IPS-NIHi7 (cell line): ENCODE data around the gene PTPRG.
A peak's percentile ranks its signal among the peaks of the same experiment; 100 is the strongest.

Experiments used
- DNase-seq: peaks from one replicate; pipeline ENCODE4 v3.0.0; 2012; ENCODE audit warnings: mixed read lengths; ENCODE audit errors: extremely low spot score

PTPRG gene

DNA sequence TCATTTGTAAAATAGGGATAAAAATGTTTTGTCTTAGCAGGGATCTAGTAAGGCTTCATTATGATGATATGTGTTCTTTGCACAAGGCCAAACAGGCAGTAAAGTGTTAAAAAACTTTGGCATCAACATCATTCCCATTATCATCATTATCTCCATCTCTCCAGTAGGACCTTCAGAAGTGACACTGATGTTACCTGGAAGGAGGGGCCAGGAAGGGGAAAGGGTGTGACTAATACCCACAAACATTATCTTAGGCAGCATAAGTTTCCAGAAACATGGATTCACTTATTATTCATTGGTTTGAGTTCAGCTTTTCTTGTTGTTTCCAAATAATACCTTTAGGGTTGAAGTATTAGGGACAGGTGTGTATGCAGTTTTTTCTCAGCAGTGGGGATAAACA lies 399.6 kb downstream of the PTPRG start:
- no peak for DNase-seq

DNA sequence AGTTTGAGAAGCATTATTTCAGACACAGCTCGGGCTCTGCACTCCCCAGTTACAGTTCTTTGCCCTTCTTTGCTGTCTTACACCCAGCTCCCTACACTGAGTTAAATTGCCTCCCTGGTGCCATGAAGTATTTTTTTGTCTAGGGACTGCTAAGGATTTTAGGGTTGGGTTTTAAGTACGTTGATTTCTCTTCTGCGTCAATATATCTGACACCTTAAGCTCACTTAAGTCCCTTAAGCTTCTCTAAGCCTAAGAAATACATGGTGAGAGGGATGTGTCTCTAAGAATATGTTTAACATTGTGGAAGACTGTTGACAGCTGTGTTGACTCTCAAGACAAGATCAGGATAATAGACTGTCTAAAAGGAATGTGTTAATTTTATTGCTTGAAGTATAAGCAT lies 400.5 kb downstream of the PTPRG start:
- DNase-seq = no peak

DNA sequence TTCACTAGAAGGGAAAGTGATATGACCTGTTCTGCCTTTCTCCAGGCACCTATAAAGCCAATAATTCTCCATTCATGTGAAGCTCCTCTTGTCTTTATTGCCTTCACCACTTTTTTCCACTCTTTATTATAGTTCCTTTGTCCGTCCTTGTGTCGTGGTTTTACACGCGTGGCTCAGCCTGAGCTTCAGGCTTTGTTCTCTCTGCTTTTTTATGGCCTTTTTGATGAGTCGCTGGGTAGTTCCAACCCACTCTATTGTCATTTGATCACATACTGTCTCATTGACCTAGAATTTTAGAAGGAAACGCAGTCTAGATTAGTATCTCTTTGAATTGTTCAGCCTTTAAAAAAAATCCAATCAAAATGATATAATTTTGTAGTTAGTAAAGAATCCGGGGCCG lies 403.2 kb downstream of the PTPRG start:
- no peak for DNase-seq

DNA sequence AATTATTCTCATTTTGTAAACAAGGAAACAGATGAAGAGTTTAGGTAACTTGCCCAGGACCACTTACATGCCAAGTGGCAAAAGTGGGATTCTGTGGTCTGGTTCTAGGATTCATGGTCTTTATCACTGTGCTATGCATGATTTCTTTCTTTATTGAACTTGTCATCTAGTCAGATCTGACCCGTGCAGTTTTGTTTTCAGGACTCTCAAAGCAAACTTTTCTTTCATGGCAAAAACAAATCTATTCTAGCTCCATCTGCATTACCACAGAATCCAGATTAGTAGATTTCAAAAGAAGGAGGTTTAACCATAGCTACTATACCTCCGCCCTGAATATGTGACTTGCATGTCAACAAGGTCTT lies 404.4 kb downstream of the PTPRG start:
- DNase-seq = no peak

DNA sequence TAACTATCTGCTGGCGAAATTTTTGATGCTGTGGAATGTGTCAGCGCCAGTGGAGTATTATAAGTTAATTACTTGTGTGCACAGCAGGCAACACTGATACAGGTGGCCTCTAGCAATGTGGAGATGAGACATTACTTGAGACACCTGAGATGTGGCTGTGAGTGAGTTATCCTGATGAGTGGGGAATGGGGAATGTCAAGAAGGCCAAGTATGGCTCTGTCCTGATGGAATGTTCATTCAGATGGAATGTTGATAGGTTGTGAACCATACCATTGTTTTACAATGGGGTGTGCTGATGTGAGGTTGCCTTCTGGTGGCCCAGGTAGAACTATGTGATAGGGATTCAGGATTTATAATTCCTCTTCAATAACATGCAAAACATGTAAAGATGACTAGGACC lies 404.8 kb downstream of the PTPRG start:
- peak; percentile 33 for DNase-seq

DNA sequence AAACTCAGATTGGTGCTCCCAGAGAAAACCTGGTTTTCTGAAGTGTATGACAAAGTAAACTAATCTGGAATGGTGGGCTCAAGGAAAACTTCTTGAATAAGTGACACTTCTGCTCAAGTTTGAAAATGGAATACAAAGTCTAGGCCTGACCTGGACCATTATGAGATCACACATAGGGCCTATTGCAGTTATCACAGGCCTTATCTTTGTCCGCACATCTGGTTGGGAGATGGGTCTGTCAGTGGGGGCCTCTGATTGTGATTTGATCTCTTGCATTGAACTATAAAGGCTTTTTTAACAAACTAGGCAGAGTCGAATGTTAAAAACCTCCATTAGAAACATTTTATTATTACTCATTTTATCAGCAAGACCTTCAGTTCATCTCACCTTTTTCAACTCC lies 405.6 kb downstream of the PTPRG start:
- no peak for DNase-seq

DNA sequence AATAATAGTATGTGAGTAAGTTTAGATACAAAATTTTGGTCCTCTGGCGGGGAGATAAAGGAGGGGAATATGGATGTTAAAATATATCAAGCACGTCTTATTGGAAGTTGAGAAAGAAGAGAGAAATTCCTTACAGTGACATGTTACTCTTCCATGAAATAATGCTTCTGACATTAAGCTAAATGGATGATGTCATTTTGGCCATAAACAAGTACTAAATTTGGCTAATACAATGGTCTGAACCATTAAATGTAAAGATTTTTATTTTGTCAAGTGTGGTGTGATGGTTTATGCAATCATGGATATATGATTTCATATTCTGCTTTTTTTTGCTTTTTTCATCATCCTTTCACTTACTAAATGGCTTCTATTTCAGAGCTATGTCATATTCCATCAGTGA lies 406.6 kb downstream of the PTPRG start:
- no peak for DNase-seq

DNA sequence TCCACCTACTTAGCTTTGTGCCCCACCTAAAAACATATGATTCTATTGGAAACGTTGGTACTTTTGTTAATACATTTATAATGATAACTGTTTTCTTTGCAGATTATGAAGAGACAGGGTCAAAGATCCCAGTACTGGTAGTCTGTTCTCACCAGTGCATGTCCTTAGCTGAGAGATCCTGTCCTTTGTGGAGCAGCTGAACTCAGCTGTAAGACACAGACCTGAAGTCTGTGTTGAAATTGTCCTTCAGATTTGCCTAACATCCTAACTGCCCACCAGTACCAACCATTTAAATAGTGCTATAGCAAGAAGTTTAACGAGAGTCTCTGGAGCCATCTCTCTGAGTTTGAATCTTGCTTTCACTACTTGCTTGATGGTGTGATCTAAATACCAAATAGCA lies 413.3 kb downstream of the PTPRG start:
- DNase-seq = no peak

DNA sequence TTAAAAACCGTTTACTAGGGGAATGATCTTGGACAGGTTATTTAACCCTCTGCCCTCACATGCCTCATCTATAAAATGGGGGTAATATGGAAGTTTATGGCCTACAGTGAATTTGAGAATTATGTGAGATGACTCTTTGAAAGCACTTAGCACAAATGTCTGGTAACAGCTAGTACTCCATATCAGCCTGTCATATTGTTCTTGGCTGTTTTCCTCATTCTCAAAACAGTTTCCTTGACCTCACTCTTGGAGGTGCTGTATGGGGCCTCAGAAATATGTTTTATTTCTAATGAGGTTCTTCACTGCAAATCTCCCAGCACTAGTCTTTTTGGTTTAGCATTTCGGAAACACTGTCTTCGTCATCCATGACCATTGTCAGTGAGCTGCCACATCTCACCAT lies 413.8 kb downstream of the PTPRG start:
- DNase-seq = no peak

DNA sequence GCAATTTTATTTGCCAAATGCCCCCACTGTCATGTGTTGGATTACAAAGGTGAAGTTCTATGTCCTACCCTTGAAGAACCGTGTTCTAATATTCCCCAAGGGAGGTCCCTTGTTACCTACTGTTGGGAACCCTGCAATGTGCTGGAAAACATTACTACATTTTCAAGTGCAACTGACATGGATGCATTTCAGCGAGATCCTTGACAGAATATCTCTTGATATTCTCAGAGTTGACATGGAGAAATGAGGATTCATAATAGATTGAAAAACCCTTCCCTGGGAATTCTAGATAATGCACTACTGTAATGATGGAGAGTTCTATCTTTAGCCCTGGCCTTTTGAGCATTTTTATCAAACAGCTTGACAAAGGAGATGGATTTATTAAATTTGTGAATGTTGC lies 414.6 kb downstream of the PTPRG start:
- DNase-seq = no peak

DNA sequence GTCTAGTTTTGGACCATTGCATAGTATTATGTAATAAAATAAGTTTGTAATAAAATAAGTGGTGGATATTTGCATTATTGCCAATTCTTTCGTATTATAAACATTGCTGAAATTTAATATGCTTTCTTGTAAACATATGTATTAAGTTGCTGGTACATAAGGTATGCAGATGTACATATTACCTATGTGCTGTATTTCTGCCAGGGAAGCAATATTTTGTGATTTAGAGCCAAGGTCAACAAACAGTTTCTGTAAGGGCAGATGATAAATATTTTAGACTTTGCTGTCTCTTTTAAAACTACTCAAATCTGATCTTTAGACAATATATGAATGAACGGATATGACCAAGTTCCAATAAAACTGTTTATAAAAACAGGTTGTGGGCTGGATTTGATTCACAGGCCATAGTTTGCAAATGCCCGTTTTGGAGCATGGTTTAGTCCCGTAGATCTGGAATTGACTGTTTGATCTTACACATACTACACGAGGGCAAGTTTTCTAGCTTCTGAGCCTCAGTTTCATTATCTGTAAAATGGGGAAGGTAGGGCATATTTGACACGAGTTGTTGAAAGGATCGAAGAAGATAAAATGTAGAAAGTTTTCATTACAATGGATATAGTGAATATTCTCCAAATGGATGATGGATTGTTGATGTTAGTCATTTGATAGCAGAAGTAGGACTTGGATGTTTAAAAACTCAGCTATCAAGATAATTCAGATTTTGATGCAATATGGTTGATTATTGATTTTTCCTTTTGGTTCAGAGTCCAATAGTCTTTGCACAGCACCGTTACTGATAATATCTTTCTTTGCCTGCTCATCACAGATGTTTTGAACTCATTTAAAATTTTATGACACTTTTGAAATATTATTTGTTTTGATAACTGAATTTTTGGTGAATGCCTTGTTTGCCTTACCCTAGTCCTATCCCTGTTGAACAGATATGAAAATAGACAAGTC lies 417.4 kb downstream of the PTPRG start:
- DNase-seq = no peak

DNA sequence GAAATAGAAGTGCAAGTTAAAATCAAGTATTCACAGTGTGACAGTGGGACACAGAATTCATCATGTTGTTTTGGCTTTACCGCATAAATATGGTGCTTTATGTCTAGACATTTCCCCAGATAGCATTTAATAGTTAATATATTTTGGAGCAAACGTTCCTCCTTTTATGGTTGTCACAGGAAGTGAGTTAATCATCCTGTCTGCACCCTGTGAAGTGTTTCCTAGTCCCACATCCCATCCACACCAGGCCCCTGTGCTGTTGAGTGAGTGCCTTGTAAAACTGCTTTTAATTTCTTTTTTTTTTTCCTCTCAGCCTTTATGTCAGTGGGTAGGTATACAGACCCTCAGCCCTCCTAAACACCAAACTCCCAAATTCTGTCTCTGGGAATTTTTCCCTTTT lies 418.3 kb downstream of the PTPRG start:
- DNase-seq = no peak

DNA sequence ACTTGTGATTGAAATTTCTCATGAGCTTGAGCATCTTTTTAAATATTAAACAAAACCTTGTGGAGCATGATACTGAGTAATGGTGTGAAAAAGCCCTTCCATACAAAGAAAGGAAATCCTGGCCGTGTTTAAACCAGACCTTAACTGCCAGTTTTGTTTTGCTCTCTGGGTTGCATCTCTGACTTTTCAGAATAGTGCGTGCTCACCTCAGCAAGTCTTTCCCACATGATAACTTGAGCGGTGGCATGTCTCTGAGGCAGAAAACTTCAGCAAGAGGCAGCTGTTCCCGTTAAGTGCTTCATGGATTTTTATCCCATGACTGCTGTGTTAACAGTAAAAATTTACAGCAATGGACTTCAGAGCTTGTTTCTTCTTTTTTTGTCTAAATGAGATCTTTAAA lies 418.7 kb downstream of the PTPRG start:
- no peak for DNase-seq

DNA sequence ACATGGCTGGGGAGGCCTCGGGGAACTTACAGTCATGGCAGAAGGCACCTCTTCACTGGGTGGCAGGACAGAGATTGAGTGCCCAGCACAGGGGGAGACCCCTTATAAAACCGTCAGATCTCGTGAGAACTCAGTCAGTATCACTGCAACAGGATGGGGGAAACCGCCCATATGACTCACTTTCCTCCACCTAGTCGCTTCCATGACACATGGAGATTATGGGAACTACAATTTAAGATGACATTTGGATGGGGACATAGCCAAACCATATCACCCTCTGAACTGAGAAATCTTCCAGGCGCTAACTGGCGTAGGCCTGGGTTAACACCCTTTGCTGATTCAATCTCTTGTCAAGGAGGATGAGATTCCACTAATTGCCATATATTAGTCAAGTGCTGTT lies 419.7 kb downstream of the PTPRG start:
- no peak for DNase-seq

DNA sequence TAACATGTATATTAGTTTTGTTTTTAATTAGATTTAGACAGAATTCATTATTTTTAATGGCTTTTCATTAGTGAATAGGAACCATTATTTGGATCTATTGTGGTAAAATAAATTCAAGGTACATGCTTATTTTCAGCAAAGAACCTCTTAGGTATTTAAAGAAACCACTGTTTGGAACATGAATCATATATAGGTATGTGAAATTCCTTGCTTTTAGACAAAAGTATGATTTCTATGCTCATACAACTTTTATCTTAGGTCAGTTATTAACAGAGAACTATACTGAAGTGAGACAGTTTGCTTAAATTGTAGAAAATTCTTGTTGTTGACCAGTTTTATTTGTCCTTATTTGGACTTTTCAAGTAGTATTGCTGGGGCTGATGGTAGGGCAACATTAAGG lies 422.1 kb downstream of the PTPRG start:
- DNase-seq = no peak

DNA sequence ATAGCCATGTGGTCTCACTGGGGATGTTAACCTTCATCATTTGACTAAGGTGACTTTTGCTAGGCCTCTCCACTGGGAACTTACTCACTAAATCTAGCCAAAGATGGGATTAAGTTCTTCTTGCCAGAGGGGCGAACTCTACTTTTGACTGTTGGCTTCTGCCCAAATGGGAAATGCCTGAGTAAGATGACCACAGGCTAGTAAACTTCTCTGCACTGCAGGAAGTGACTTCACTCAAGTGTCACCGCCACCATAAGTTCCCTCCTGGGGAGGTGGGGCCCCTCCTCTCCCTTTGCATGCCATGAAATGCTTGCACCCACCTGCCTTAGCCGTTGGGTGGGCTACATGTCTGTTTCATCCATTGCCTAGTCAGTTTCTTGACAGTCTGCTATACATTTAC lies 423.6 kb downstream of the PTPRG start:
- no peak for DNase-seq

DNA sequence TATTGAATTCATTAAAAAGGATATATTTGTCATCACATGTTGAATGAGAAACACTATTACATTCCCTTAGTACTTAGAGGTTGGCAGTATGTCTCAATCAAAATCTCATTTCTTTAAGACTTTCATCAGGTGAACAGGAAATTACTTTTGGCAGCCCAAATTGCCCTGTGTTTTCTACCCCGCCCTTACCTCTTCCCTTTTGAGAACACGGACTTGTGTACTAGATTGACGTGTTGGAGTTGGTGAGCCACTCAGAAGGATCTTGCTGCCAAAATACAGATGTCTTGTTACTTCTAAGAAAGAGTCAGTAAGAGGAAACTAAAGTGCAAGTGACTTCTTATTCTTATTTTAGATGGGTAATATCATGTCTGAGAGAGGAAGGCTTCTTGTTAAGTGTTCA lies 425.1 kb downstream of the PTPRG start:
- no peak for DNase-seq

DNA sequence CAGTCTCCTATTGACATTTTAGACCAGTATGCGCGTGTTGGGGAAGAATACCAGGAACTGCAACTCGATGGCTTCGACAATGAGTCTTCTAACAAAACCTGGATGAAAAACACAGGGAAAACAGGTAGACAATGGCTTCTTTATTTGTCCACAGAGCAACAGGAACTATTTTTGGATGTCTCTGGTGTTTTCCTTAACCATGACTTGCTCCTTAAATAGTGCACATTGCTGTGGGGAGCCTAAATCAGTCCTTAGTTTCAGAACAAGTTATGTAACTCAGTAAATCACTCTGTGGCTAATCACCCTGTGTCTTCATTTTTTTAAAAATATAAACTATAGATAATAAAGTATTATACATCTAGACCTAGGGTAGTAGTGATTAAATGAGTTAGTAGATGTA lies 428.3 kb downstream of the PTPRG start:
- no peak for DNase-seq

DNA sequence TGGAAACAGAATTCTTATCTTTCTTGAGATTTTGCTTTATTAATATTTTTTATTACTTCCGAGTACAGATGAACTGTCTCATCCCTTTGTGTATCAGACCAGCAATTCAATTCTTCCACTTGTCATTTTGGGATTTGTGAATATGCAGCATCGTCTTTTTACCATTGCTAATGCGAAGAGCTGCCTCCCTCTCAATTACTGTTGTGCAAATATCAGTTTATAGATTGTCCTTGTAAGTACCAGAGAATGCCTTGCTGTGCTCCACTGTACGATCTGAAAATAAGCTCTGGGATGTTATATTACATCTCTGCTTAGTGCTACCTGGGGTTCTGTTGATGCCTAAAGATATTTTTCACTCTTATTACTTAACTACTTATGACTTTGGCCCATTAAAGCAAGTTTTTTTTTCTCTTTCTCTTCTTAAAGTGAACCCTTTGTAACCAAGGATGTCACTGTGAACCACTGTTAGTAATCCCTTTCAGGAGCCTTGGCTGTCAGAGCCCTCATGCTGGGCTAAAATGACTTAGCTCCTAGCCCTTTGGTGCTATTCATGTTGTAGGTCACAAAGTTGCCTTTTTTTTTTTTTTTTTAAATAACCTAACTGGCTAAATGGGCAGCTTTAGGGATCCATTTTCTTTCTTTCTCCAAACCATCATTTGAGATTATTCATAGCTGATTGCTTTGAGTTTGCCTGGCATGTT lies 429.1 kb downstream of the PTPRG start:
- no peak for DNase-seq

DNA sequence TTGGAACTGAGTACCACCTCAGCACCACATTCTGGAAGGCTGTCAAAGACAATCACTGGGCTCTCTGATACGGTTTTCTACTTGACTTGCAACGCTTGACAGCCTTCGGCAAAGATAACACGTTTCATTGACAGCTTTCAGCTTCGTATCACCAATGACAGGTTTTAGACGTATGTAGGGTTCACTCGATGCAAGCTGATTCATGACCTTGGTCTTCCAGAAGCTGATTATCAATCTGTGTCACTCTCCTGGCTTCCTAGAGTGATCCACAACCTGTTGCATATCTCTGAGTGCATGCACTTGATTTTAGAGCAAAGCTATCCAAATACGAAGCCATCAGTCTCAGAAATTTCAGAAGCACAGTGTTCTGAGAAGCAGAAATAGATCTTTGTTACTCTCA lies 430.3 kb downstream of the PTPRG start:
- DNase-seq = no peak

DNA sequence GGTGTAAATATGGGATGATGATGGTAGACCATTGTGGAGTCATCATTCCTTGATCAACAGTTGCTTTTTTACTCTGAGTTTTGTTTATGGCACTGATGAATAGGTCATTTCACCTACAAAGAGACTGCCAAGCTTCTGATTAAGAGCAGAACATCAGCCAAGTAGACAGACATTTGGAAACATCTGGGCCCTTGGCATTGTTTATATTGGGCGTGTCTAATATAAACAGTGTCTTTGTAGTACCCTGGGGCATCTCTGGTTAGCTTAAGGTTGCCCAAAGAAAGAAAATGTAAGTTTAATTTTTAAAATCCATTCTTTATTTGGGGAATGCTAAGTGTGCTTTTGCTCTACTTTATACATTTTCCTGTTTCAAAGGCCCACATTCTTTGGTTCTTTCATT lies 435.0 kb downstream of the PTPRG start:
- no peak for DNase-seq

DNA sequence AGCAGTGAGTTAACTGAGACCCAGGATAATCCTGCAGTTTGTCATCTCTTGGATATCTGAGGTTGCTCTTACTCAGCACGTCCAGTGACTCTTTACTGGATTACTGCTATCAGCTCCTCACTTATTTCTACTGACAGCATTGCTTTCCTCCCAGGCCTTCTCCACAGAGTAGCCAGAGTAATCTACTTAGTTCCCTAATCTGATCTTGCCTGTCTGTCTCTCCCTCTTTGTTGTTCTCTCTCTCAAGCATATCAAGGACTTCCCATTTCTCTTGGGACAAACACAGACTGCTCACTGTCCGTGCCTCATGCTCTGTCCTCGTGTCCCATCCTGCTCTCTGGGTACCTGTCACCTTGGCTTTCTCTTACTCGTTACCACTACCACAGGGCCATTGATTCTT lies 435.7 kb downstream of the PTPRG start:
- no peak for DNase-seq

DNA sequence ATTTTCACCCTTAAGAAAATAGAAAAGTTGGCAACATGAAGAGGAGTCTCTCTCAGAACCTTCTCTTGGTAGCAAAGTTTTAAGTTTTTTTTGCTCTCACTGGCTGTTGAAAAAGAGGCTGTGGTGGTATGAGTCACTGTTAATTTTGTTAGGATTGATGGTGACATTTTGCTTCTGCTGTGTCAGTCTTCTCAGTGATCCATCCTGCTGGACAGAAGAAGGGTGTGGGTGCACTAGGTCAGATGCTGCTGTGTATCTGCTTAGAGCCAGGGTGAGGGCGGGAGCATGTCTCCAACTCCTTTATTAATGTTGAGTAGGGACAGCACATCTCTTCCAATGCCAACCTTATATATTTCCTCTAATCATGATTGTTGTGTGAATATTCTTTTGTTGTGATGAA lies 442.5 kb downstream of the PTPRG start:
- DNase-seq = no peak
